Mononuclear cell (primary cell): ENCODE data around the gene IRGQ. TPM values are rescaled to one million over a fixed set of nuclear protein-coding genes. Genes with fewer than 3 reads are reported as not detected.
"Not testable (repeated sequence)": the region's sequence is repeated elsewhere in the genome, so short reads cannot be mapped to it uniquely, and the experiment has no call there.

Source experiments
- H3K27me3 ChIP-seq: 2 replicates; pipeline ENCODE4 v1.6.0; 2011; ENCODE audit warnings: low read length, control low read depth; ENCODE audit not compliant: insufficient read depth
- H3K4me1 ChIP-seq: 2 replicates; pipeline ENCODE4 v1.5.1; 2011; ENCODE audit warnings: mild to moderate bottlenecking, low read length, control low read depth; ENCODE audit not compliant: insufficient read depth
- H3K4me3 ChIP-seq: 2 replicates; pipeline ENCODE4 v1.5.1; 2011; ENCODE audit warnings: mild to moderate bottlenecking, low read length, moderate library complexity
- H3K9me3 ChIP-seq: 2 replicates; pipeline ENCODE4 v1.5.1; 2011; ENCODE audit warnings: low read depth, mild to moderate bottlenecking, control low read depth, low read length
- total RNA-seq: library from RNA; depleted of rRNA; stranded (reverse); fragments of >200 nt; gene quantifications from one replicate; pipeline ENCODE4 v1.2.3, GENCODE V29; 2012

The IRGQ gene
- total RNA-seq, 1 donor, result 19.5 TPM

GRCh38 chr19:43553656-43554055 is 42.3 kb downstream of the IRGQ start:
- Histone ChIP-seq H3K4me1 (peaks cover 4% of the 10 kb centered on the region), H3K27me3 (no peaks in the 10 kb centered on the region), H3K4me3 (no peak overlapping the region), H3K9me3 (no peaks in the 10 kb centered on the region)

DNA sequence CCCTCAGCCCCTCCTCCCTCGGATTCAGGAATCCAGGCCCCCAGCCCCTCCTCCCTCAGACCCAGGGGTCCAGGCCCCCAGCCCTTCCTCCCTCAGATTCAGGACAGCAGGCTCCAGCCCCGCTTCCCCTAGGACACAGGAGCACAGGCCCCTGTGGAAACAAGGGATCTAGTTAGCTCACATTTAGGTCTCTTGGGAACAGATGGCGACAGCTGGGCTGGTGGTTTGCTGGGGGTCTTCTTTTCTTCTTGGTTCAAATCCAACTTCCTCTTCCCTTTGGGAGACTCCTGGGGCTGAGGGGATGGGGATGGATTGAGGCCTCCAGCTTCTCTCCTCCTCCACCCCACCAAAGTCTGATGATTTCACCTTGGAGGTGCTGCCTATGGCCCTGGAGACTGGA is 43.3 kb downstream of the IRGQ start:
- no peak overlapping the region for H3K4me3 ChIP-seq
- no peaks in the 10 kb centered on the region for H3K9me3 ChIP-seq
- no peaks in the 10 kb centered on the region for H3K27me3 ChIP-seq
- peaks cover 4% of the 10 kb centered on the region for H3K4me1 ChIP-seq

- H3K4me1 ChIP-seq, result peaks cover 4% of the 10 kb centered on the region
- H3K27me3 ChIP-seq, result no peaks in the 10 kb centered on the region
- H3K9me3 ChIP-seq, result no peaks in the 10 kb centered on the region
- no peak overlapping the region for H3K4me3 ChIP-seq
Measured at GRCh38 chr19:43552198-43552450, 43.8 kb downstream of the IRGQ start.

DNA sequence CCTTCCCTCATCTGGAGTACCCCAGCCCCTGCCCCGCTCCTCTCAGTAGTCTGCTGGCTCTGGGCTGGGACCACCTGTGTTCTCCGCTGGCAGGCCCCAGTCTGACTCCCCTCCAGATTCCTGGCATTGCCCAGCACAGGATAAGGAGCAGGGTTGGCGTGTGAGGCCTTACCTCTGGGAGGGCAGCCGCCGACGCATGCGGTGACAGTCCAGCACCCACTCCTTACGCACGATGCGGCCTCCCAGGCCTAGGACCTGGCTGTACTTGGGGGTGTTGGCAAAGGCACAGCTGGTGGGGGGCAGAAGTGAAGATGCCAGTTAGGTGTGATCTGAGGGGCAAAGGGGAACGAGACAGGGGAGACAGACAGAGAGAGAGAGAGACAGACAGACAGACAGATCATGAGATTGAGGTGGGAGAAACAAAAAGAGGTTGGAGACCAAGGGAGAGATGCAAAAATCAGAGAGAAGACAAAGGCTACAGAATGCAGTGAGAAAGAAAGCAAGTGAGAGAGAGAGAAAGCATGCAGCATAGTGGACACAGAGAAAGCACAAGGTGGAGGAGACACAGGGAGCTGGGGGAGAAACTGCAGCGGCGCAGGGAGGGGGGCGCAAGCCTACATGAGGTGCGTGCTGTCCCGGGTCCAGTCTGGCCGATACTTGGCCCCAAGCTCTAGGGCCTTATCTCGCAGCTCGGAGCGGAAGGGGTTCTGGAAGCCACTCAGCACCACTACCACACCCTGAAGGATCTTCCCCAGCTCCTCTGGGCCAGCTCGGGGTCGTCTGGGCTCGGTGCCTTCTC is 44.3 kb downstream of the IRGQ start:
- Histone ChIP-seq H3K27me3 (no peaks in the 10 kb centered on the region), H3K4me1 (peaks cover 4% of the 10 kb centered on the region), H3K9me3 (no peaks in the 10 kb centered on the region), H3K4me3 (no peak overlapping the region)

- Histone ChIP-seq H3K9me3 (no peaks in the 10 kb centered on the region), H3K4me3 (no peak overlapping the region), H3K4me1 (no peaks in the 10 kb centered on the region), H3K27me3 (no peaks in the 10 kb centered on the region)
Measured at GRCh38 chr19:43548706-43549105, 47.2 kb downstream of the IRGQ start.

GRCh38 chr19:43547926-43548325 is 48.0 kb downstream of the IRGQ start:
- H3K4me1 ChIP-seq, H3K27me3 ChIP-seq, H3K9me3 ChIP-seq, H3K4me3 ChIP-seq: not testable (repeated sequence)

DNA sequence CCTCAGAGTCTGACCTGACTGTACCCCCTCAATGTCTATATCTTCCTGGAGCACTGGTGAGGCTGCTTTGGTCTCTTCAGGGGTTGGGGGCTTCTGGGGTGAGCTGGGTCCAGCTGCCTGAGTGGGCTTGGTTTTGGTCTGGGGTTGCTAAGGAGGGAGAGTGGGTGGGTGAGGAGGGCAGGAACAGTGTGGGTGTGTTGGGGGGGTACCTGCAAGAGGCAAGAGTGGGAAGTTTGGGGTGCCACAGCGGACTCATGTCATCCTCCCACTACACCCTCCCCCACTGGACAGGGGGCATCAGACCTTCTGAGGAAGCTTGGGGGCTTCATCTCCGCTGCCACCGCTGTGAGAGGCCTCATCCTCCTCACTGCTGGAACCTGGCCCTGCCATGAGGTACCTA is 49.4 kb downstream of the IRGQ start:
- Histone ChIP-seq H3K4me1 (no peaks in the 10 kb centered on the region), H3K9me3 (no peaks in the 10 kb centered on the region), H3K4me3 (no peak overlapping the region)

DNA sequence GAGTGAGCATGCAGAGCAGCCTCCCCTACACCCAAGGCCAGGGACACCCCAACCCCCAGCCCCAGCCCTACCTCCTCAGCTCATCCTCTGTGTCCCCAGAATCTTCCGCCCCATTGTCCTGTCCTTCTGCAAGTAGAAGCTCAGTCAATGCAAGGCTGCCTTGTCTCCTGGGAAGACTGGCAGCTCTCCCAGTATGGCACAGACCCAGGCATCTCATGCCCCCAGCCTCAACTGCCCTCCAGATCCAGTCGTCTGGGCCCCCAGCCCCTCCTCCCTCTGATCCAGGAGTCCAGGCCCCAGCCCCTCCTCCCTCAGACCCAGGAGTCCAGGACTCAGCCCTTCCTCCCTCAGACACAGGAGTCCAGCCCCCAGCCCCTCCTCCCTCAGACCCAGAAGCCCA is 50.0 kb downstream of the IRGQ start:
- Histone ChIP-seq H3K4me1 (no peaks in the 10 kb centered on the region), H3K9me3 (no peaks in the 10 kb centered on the region), H3K4me3 (no peak overlapping the region), H3K27me3 (no peaks in the 10 kb centered on the region)

More for the DNA sequence above, 49.4 kb downstream of the IRGQ start:
- no peaks in the 10 kb centered on the region for H3K27me3 ChIP-seq

GRCh38 chr19:43545276-43545675 is 50.7 kb downstream of the IRGQ start:
- Histone ChIP-seq H3K27me3 (no peaks in the 10 kb centered on the region), H3K4me1 (no peaks in the 10 kb centered on the region), H3K9me3 (no peaks in the 10 kb centered on the region), H3K4me3 (no peak overlapping the region)

DNA sequence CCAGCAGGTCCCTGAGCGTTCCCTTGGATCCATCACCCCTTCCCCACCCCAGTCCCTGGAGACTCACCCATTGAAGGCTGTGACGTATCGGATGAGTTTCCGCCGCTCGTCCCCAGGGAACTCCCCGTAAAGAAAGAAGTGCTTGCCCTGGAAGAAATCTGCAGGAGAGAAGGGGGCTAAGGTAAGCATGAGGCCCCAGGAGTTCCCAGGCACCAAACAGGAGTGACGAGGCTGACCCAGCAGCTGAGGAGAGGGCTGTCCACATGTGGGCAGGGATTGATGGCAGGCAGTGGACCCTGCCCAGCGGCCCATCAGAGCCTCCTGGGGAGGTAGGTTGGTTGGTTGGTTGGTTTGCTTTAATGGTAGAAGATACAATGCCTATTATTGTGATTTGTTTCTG is 51.9 kb downstream of the IRGQ start:
- H3K9me3 ChIP-seq, result no peaks in the 10 kb centered on the region
- no peak overlapping the region for H3K4me3 ChIP-seq
- no peaks in the 10 kb centered on the region for H3K27me3 ChIP-seq
- no peaks in the 10 kb centered on the region for H3K4me1 ChIP-seq

GRCh38 chr19:43541920-43542650 is 53.8 kb downstream of the IRGQ start:
- Histone ChIP-seq H3K4me1 (no peaks in the 10 kb centered on the region), H3K4me3 (no peak overlapping the region), H3K27me3 (no peaks in the 10 kb centered on the region), H3K9me3 (no peaks in the 10 kb centered on the region)

- Histone ChIP-seq H3K27me3 (no peaks in the 10 kb centered on the region), H3K4me3 (no peak overlapping the region), H3K9me3 (no peaks in the 10 kb centered on the region), H3K4me1 (no peaks in the 10 kb centered on the region)
Measured at GRCh38 chr19:43540381-43540780, 55.6 kb downstream of the IRGQ start.

DNA sequence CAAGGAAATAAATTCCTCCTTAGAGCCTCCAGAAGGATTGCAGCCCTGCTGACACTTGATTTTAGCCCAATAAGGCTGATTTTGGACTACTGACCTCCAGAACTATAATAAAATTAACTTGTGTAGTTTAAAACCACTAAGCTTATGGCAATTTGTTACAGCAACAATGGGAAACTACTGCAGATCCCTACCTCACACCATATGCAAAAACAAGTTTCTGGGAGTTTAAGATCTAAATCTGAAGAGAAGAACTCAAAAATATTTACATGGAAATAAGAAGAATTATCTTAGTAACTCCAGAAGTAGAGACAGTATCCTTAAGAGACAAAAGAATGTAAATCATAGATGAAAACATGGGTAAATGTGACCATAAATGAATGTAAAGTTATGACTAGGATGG is 57.0 kb downstream of the IRGQ start:
- no peak overlapping the region for H3K4me3 ChIP-seq
- no peaks in the 10 kb centered on the region for H3K9me3 ChIP-seq
- no peaks in the 10 kb centered on the region for H3K27me3 ChIP-seq
- peaks cover 7% of the 10 kb centered on the region for H3K4me1 ChIP-seq

DNA sequence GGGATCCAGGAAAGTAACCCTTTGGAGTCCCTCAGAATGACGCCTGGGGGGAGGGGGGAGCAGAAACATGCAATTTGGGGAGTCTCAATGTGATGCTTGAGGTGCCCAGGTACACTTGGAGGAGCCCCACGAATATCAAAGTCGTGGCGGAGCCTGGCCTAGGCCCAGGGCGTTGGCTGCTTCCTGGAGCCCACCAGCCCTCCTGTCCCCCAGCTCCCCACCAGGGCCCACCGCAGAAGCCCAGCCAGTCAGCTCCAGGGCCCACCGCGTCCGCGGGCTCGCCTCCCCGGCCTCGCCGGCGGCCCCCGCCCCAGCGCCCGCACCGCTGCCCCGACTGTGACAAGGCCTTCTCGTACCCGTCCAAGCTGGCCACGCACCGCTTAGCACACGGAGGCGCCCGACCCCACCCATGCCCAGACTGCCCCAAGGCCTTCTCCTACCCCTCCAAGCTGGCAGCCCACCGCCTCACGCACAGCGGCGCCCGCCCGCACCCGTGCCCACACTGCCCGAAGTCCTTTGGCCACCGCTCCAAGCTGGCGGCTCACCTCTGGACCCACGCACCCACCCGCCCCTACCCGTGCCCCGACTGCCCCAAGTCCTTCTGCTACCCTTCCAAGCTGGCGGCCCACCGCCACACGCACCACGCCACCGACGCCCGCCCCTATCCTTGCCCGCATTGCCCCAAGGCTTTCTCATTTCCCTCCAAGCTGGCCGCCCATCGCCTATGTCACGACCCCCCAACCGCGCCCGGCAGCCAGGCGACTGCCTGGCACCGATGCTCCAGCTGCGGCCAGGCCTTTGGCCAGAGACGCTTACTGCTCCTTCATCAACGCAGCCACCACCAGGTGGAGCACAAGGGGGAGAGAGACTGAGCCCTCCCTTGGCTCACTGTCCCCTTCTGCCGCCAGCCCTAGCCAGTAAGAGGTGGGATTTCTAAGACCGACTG is 60.8 kb downstream of the IRGQ start:
- no peaks in the 10 kb centered on the region for H3K9me3 ChIP-seq
- H3K27me3 ChIP-seq, result no peaks in the 10 kb centered on the region
- peaks cover 30% of the 10 kb centered on the region for H3K4me1 ChIP-seq
- H3K4me3 ChIP-seq, result no peak overlapping the region
